IMR-90 (cell line): ENCODE results near the gene EDARADD. TPM values are rescaled to one million over a fixed set of nuclear protein-coding genes. Genes with fewer than 3 reads are reported as not detected.

ENCODE experiments used
- ATAC-seq: fragments of 200-7000 bp; cut with Tn5 transposase; 2 replicates; pipeline ENCODE4 v1.9.1; 2020; ENCODE audit warnings: low read depth, mild to moderate bottlenecking, moderate library complexity
- BruUV-seq: library from RNA; stranded (reverse); fragments of 400-500 nt; replicated peaks from 2 replicates; lab custom pipeline; 2021; lab: Mats Ljungman, UMichigan
- CTCF ChIA-PET: fragments of 300-600 bp; formaldehyde crosslinking; extraction: SDS; loops from one replicate; lab custom pipeline; 2021; ENCODE audit warnings: antibody characterized with exemption; lab: Yijun Ruan, JAX
- POLR2A ChIA-PET: fragments of 300-600 bp; sonication (Branson Sonifier 250); formaldehyde crosslinking; loops from one replicate; lab custom pipeline; 2022; ENCODE audit warnings: antibody characterized with exemption; ENCODE audit not compliant: unreplicated experiment; lab: Charles Lee
- DNase-seq: peaks from one replicate; pipeline ENCODE4 v3.0.0; 2013
- H2AFZ ChIP-seq: replicated peaks from 2 replicates; pipeline ENCODE3; 2013; ENCODE audit warnings: low read length, mild to moderate bottlenecking; ENCODE audit not compliant: poor library complexity
- H2AK5ac ChIP-seq: 2 replicates; pipeline ENCODE4 v1.6.1; 2013; ENCODE audit warnings: low read depth, low read length, inconsistent platforms
- H2AK9ac ChIP-seq: replicated peaks from 2 replicates; pipeline ENCODE3; 2013; ENCODE audit warnings: mild to moderate bottlenecking, low read depth, low read length, moderate library complexity; ENCODE audit not compliant: poor library complexity
- H2BK120ac ChIP-seq: 2 replicates; pipeline ENCODE4 v1.6.1; 2013; ENCODE audit warnings: low read depth, low read length, inconsistent platforms
- H2BK15ac ChIP-seq: 3 replicates; pipeline ENCODE4 v1.6.1; 2013; ENCODE audit warnings: low read depth, low read length, inconsistent platforms
- H2BK20ac ChIP-seq: 2 replicates; pipeline ENCODE4 v1.6.1; 2013; ENCODE audit warnings: low read depth, mild to moderate bottlenecking, inconsistent platforms, low read length, moderate library complexity
- H2BK5ac ChIP-seq: 2 replicates; pipeline ENCODE4 v1.6.1; 2013; ENCODE audit warnings: mild to moderate bottlenecking, low read depth, low read length, inconsistent platforms; ENCODE audit not compliant: poor library complexity, severe bottlenecking
- H3K14ac ChIP-seq: replicated peaks from 2 replicates; pipeline ENCODE4 v1.6.1; 2013; ENCODE audit warnings: low read depth, low read length, inconsistent platforms
- H3K18ac ChIP-seq: 2 replicates; pipeline ENCODE4 v1.6.1; 2013; ENCODE audit warnings: low read depth, low read length, control low read depth
- H3K23ac ChIP-seq: 2 replicates; pipeline ENCODE4 v1.6.1; 2013; ENCODE audit warnings: low read depth, low read length, inconsistent platforms
- H3K27ac ChIP-seq: 2 replicates; pipeline ENCODE4 v1.5.1; 2013; ENCODE audit warnings: mild to moderate bottlenecking, control low read depth, low read length; ENCODE audit not compliant: insufficient read depth
- H3K27me3 ChIP-seq: 2 replicates; pipeline ENCODE4 v1.6.1; 2013; ENCODE audit warnings: low read length; ENCODE audit not compliant: control insufficient read depth, insufficient read depth
- H3K36me3 ChIP-seq: 2 replicates; pipeline ENCODE4 v1.6.1; 2013; ENCODE audit warnings: low read length, mixed read lengths; ENCODE audit not compliant: control insufficient read depth, insufficient read depth
- H3K4ac ChIP-seq: 2 replicates; pipeline ENCODE4 v1.6.1; 2013; ENCODE audit warnings: low read depth, low read length, inconsistent platforms
- H3K4me1 ChIP-seq: 2 replicates; pipeline ENCODE4 v1.6.1; 2013; ENCODE audit warnings: low read length, mixed read lengths; ENCODE audit not compliant: control insufficient read depth, insufficient read depth
- H3K4me2 ChIP-seq: 2 replicates; pipeline ENCODE4 v1.6.1; 2013; ENCODE audit warnings: low read depth, mild to moderate bottlenecking, control low read depth, low read length, moderate library complexity
- H3K4me3 ChIP-seq: 2 replicates; pipeline ENCODE4 v1.5.1; 2013; ENCODE audit warnings: low read depth, mild to moderate bottlenecking, control low read depth, low read length, moderate library complexity; ENCODE audit not compliant: insufficient read depth
- H3K56ac ChIP-seq: 2 replicates; pipeline ENCODE4 v1.6.1; 2013; ENCODE audit warnings: low read length, inconsistent platforms; ENCODE audit not compliant: insufficient read depth; ENCODE audit errors: extremely low read depth
- H3K79me1 ChIP-seq, 2 experiments: 2 replicates each; pipeline ENCODE4 v1.6.1; 2013; ENCODE audit warnings: low read length in 2 of 2, inconsistent platforms in 1 of 2, low read depth in 1 of 2
- H3K9ac ChIP-seq: 2 replicates; pipeline ENCODE4 v1.6.1; 2013; ENCODE audit warnings: low read depth, low read length, control low read depth
- H3K9me1 ChIP-seq: 2 replicates; pipeline ENCODE4 v1.6.1; 2013; ENCODE audit warnings: low read length, inconsistent platforms; ENCODE audit not compliant: insufficient read depth
- H3K9me3 ChIP-seq: 2 replicates; pipeline ENCODE4 v1.6.1; 2013; ENCODE audit warnings: low read length; ENCODE audit not compliant: control insufficient read depth, insufficient read depth
- H4K20me1 ChIP-seq: 2 replicates; pipeline ENCODE4 v1.6.1; 2013; ENCODE audit warnings: low read length, inconsistent platforms; ENCODE audit not compliant: insufficient read depth
- H4K5ac ChIP-seq: 2 replicates; pipeline ENCODE4 v1.6.1; 2013; ENCODE audit warnings: mild to moderate bottlenecking, low read depth, low read length, control low read depth
- H4K8ac ChIP-seq, 2 experiments: 2 replicates each; pipeline ENCODE4 v1.6.1; 2013; ENCODE audit warnings: low read depth in 2 of 2, low read length in 2 of 2, control low read depth in 1 of 2, inconsistent platforms in 1 of 2
- H4K91ac ChIP-seq: 2 replicates; pipeline ENCODE4 v1.6.1; 2013; ENCODE audit warnings: low read depth, low read length, inconsistent platforms; ENCODE audit not compliant: insufficient read depth
- NFE2L2 ChIP-seq: fragments of 150-350 bp; IDR thresholded peaks from 2 replicates; pipeline ENCODE4 v1.6.1; 2016; ENCODE audit warnings: low read depth, mild to moderate bottlenecking, low read length
- USF2 ChIP-seq: fragments of 150-350 bp; IDR thresholded peaks from 2 replicates; pipeline ENCODE4 v1.6.1; 2017; ENCODE audit warnings: mild to moderate bottlenecking, antibody characterized with exemption, low read length, low read depth
- WGBS, 2 experiments: methylation state at CpG; one replicate each; pipeline versions ENCODE4 v1.1.5 to v1.1.7; 2013; ENCODE audit warnings: missing lambda C conversion rate in 2 of 2; ENCODE audit not compliant: insufficient read length in 1 of 2; ENCODE audit errors: extremely low coverage in 2 of 2; 5-methylcytosine and 5-hydroxymethylcytosine counted together
- dilution Hi-C: fragments of 300-500 bp; cut with HindIII; formaldehyde crosslinking; loops from one replicate; pipeline ENCODE4 v1.14.3; 2018; ENCODE audit warnings: low sequenced_read_pairs; ENCODE audit not compliant: unreplicated experiment
- in situ Hi-C: fragments of 300-500 bp; cut with MboI; formaldehyde crosslinking; loops from 3 replicates; pipeline ENCODE4 v1.14.3; 2019; ENCODE audit warnings: low sequenced_read_pairs, inconsistent platforms, mixed read lengths
- intact Hi-C: fragments of 100-400 bp; cut with micrococcal nuclease; formaldehyde crosslinking; loops from 2 replicates; pipeline ENCODE4 v1.10.0; 2022
- polyA plus RNA-seq, 3 experiments: library from polyadenylated mRNA; depleted of rRNA; stranded (reverse); fragments of >200 nt; gene quantifications; 2 replicates each; pipeline ENCODE4 v1.2.3, GENCODE V29; 2012; ENCODE audit warnings: low replicate concordance in 1 of 3
- total RNA-seq: library from RNA; depleted of rRNA; stranded (reverse); fragments of >200 nt; gene quantifications from 2 replicates; pipeline ENCODE4 v1.2.3, GENCODE V29; 2012

EDARADD gene
- total and polyA plus RNA-seq, 2 of the 4 experiments (the other 2 are of a cell fraction): not detected

- ChIA-PET POLR2A (no interaction called here), CTCF (no interaction called here)
- Histone ChIP-seq H4K91ac (no peak overlapping the region), H3K9me3 (no peaks in the 10 kb centered on the region), H3K14ac (no peak overlapping the region), H2BK120ac (no peak overlapping the region), H2AK5ac (no peak overlapping the region), H2BK15ac (no peak overlapping the region), H3K9ac (no peak overlapping the region), H3K9me1 (no peaks in the 10 kb centered on the region), H2BK20ac (no peak overlapping the region), H3K4me3 (no peak overlapping the region), H3K56ac (no peak overlapping the region), H3K18ac (no peak overlapping the region), H3K27me3 (peaks cover 3% of the 10 kb centered on the region; the same call in 1 of the 2 replicates), H4K20me1 (no peaks in the 10 kb centered on the region), H4K8ac (no peak overlapping the region), H3K4ac (no peak overlapping the region), H3K27ac (no peak overlapping the region), H3K36me3 (no peaks in the 10 kb centered on the region), H2AK9ac (no peak overlapping the region), H3K79me1 (no peaks in the 10 kb centered on the region), H3K4me2 (no peak overlapping the region), H3K4me1 (no peaks in the 10 kb centered on the region), H2AFZ (no peak overlapping the region), H3K23ac (no peak overlapping the region), H4K5ac (no peak overlapping the region), H2BK5ac (no peak overlapping the region)
- in situ Hi-C loops: no loop called here
- WGBS, 2 experiments: no CpG with 5 or more reads among the region's 2 CpGs
- dilution Hi-C loops: no loop called here
- ATAC-seq (no peak), DNase-seq (no peak)
- TF ChIP-seq USF2 (no peak), NFE2L2 (no peak)
- intact Hi-C loops: no loop called here
- no TSS peak for BruUV-seq
Measured at GRCh38 chr1:236457775-236458174, 63.7 kb downstream of the EDARADD start.
